ENCODE results near the gene CCDC141. TPM values are rescaled to one million over a fixed set of nuclear protein-coding genes. Genes with fewer than 3 reads are reported as not detected.

Gene CCDC141
- total RNA-seq, 3 donors from 2014 or later (not counting 1 experiment from before 2014, with no cell fraction given): 2.0 to 3.1 (median 2.0) TPM

GRCh38 chr2:178874529-178875240, 175.3 kb downstream of the CCDC141 start:
- WGBS (ENCODE audit: insufficient coverage): 87% methylated on average over 8 of the region's 8 CpGs
- Mint-ChIP-seq H3K9me3 (no peaks in the 10 kb centered on the region), H3K4me3 (no peak overlapping the region), H3K36me3 (no peaks in the 10 kb centered on the region), H3K27ac (no peak overlapping the region), H3K27me3 (ENCODE audit: low read depth in 2 of 2) (no peaks in the 10 kb centered on the region), H3K4me1 (no peaks in the 10 kb centered on the region)
- no peaks in the 10 kb centered on the region for H3K27me3 ChIP-seq (ENCODE audit: control insufficient read depth, insufficient read depth, low read length)
- no peak overlapping the region for H3K4me3 ChIP-seq (ENCODE audit: low read length)
- no peak for TF ChIP-seq CTCF (IDR thresholded peaks at IDR 0.05)
- no peaks in the 10 kb centered on the region for H3K4me1 ChIP-seq (ENCODE audit: control insufficient read depth, insufficient read depth, low read length)
- no peaks in the 10 kb centered on the region for H3K36me3 ChIP-seq (ENCODE audit: control insufficient read depth, insufficient read depth, low read length)
- no peak for ATAC-seq
- intact Hi-C loops (cut with micrococcal nuclease): no loop called here
- no peak for DNase-seq
- no peaks in the 10 kb centered on the region for H3K9me3 ChIP-seq (ENCODE audit: control insufficient read depth, insufficient read depth, low read length)
- no peak overlapping the region for H3K27ac ChIP-seq (ENCODE audit: low read length)

- Histone ChIP-seq H3K27me3 (ENCODE audit: control insufficient read depth, insufficient read depth, low read length) (no peaks in the 10 kb centered on the region), H3K4me1 (ENCODE audit: control insufficient read depth, insufficient read depth, low read length) (no peaks in the 10 kb centered on the region), H3K27ac (ENCODE audit: low read length) (no peak overlapping the region), H3K4me3 (ENCODE audit: low read length) (no peak overlapping the region), H3K36me3 (ENCODE audit: control insufficient read depth, insufficient read depth, low read length) (no peaks in the 10 kb centered on the region), H3K9me3 (ENCODE audit: control insufficient read depth, insufficient read depth, low read length) (no peaks in the 10 kb centered on the region)
- intact Hi-C loops (cut with micrococcal nuclease): no loop called here
- H3K36me3 Mint-ChIP-seq: no peaks in the 10 kb centered on the region
- no peak overlapping the region for H3K4me3 Mint-ChIP-seq
- DNase-seq: no peak
- TF ChIP-seq CTCF (IDR thresholded peaks at IDR 0.05): no peak
- no peak for ATAC-seq
- H3K4me1 Mint-ChIP-seq: no peaks in the 10 kb centered on the region
- no peaks in the 10 kb centered on the region for H3K9me3 Mint-ChIP-seq
- no peaks in the 10 kb centered on the region for H3K27me3 Mint-ChIP-seq (ENCODE audit: low read depth in 2 of 2)
- 83% methylated on average over 1 of the region's 3 CpGs for WGBS (ENCODE audit: insufficient coverage)
- no peak overlapping the region for H3K27ac Mint-ChIP-seq
These were observed 176.0 kb downstream of the CCDC141 start for GRCh38 chr2:178873912-178874311.

- WGBS (ENCODE audit: insufficient coverage): 75% methylated on average over 1 of the region's 1 CpG
- H3K27me3 Mint-ChIP-seq (ENCODE audit: low read depth in 2 of 2): no peaks in the 10 kb centered on the region
- no peak overlapping the region for H3K27ac Mint-ChIP-seq
- Histone ChIP-seq H3K36me3 (ENCODE audit: control insufficient read depth, insufficient read depth, low read length) (no peaks in the 10 kb centered on the region), H3K4me3 (ENCODE audit: low read length) (no peak overlapping the region), H3K27me3 (ENCODE audit: control insufficient read depth, insufficient read depth, low read length) (no peaks in the 10 kb centered on the region), H3K27ac (ENCODE audit: low read length) (no peak overlapping the region), H3K9me3 (ENCODE audit: control insufficient read depth, insufficient read depth, low read length) (no peaks in the 10 kb centered on the region), H3K4me1 (ENCODE audit: control insufficient read depth, insufficient read depth, low read length) (no peaks in the 10 kb centered on the region)
- no peaks in the 10 kb centered on the region for H3K36me3 Mint-ChIP-seq
- no peaks in the 10 kb centered on the region for H3K9me3 Mint-ChIP-seq
- DNase-seq (no peak), ATAC-seq (no peak)
- intact Hi-C loops (cut with micrococcal nuclease): no loop called here
- no peaks in the 10 kb centered on the region for H3K4me1 Mint-ChIP-seq
- H3K4me3 Mint-ChIP-seq: no peak overlapping the region
- no peak for TF ChIP-seq CTCF (IDR thresholded peaks at IDR 0.05)
These were observed 178.4 kb downstream of the CCDC141 start for GRCh38 chr2:178871536-178871935.

- WGBS (ENCODE audit: insufficient coverage): 63% methylated on average over 2 of the region's 3 CpGs
These were observed 179.2 kb downstream of the CCDC141 start for GRCh38 chr2:178870703-178871102.

More at GRCh38 chr2:178870703-178871102, 179.2 kb downstream of the CCDC141 start:
- no peaks in the 10 kb centered on the region for H3K9me3 Mint-ChIP-seq
- Histone ChIP-seq H3K4me1 (ENCODE audit: control insufficient read depth, insufficient read depth, low read length) (no peaks in the 10 kb centered on the region), H3K36me3 (ENCODE audit: control insufficient read depth, insufficient read depth, low read length) (no peaks in the 10 kb centered on the region), H3K4me3 (ENCODE audit: low read length) (no peak overlapping the region), H3K9me3 (ENCODE audit: control insufficient read depth, insufficient read depth, low read length) (no peaks in the 10 kb centered on the region), H3K27ac (ENCODE audit: low read length) (no peak overlapping the region), H3K27me3 (ENCODE audit: control insufficient read depth, insufficient read depth, low read length) (no peaks in the 10 kb centered on the region)
- no peak for TF ChIP-seq CTCF (IDR thresholded peaks at IDR 0.05)
- H3K36me3 Mint-ChIP-seq: no peaks in the 10 kb centered on the region
- H3K27me3 Mint-ChIP-seq (ENCODE audit: low read depth in 2 of 2): no peaks in the 10 kb centered on the region
- no peaks in the 10 kb centered on the region for H3K4me1 Mint-ChIP-seq
- no peak overlapping the region for H3K27ac Mint-ChIP-seq
- intact Hi-C loops (cut with micrococcal nuclease): no loop called here
- ATAC-seq (no peak), DNase-seq (no peak)
- no peak overlapping the region for H3K4me3 Mint-ChIP-seq

Measured in natural killer cell (primary cell).